PC-3 (cell line): ENCODE measurements around the gene DCAF5. TPM values are rescaled to one million over a fixed set of nuclear protein-coding genes. Genes with fewer than 3 reads are reported as not detected.

Experiments
- ATAC-seq: fragments of 200-7000 bp; cut with Tn5 transposase; 2 replicates; pipeline ENCODE4 v1.9.1; 2020; ENCODE audit warnings: mild to moderate bottlenecking, moderate library complexity
- BruUV-seq: library from RNA; stranded (reverse); fragments of 400-500 nt; replicated peaks from 2 replicates; lab custom pipeline; 2021; lab: Mats Ljungman, UMichigan
- CTCF ChIA-PET: fragments of 300-600 bp; sonication (Branson Sonifier 250); formaldehyde crosslinking; loops from one replicate; lab custom pipeline; 2022; ENCODE audit warnings: antibody characterized with exemption; lab: Charles Lee
- POLR2A ChIA-PET: fragments of 300-600 bp; sonication (Branson Sonifier 250); formaldehyde crosslinking; loops from one replicate; lab custom pipeline; 2022; ENCODE audit warnings: antibody characterized with exemption; ENCODE audit not compliant: unreplicated experiment; lab: Charles Lee
- DNase-seq: peaks from one replicate; pipeline ENCODE4 v3.0.0-alpha.2; 2015
- H2AFZ ChIP-seq: fragments of 300-600 bp; sonication (generic); 2 replicates; pipeline ENCODE4 v1.6.0; 2016; ENCODE audit warnings: antibody characterized with exemption, low read length
- H3F3A ChIP-seq: fragments of 300-600 bp; sonication (generic); one replicate; pipeline ENCODE4 v1.6.0; 2017; ENCODE audit warnings: antibody characterized with exemption, low read length, control low read depth, mild to moderate bottlenecking; ENCODE audit not compliant: unreplicated experiment
- H3K27ac ChIP-seq: fragments of 300-600 bp; sonication (generic); 2 replicates; pipeline ENCODE4 v1.5.1; 2016; ENCODE audit warnings: mild to moderate bottlenecking, low read length
- H3K27me3 ChIP-seq: fragments of 300-600 bp; sonication (generic); 2 replicates; pipeline ENCODE4 v1.6.1; 2016; ENCODE audit warnings: low read length, mixed read lengths
- H3K36me3 ChIP-seq: fragments of 300-600 bp; sonication (generic); 2 replicates; pipeline ENCODE4 v1.6.1; 2016; ENCODE audit warnings: low read depth, mixed run types, low read length, mixed read lengths
- H3K4me1 ChIP-seq: fragments of 300-600 bp; sonication (generic); 2 replicates; pipeline ENCODE4 v1.5.1; 2016; ENCODE audit warnings: low read length; ENCODE audit not compliant: insufficient read depth
- H3K4me2 ChIP-seq: fragments of 300-600 bp; sonication (generic); 2 replicates; pipeline ENCODE4 v1.6.0; 2016; ENCODE audit warnings: low read length
- H3K4me3 ChIP-seq: fragments of 300-600 bp; sonication (generic); 2 replicates; pipeline ENCODE4 v1.5.1; 2016; ENCODE audit warnings: mild to moderate bottlenecking, low read length, mixed read lengths
- H3K79me2 ChIP-seq: fragments of 300-600 bp; sonication (generic); 2 replicates; pipeline ENCODE4 v1.6.1; 2017; ENCODE audit warnings: low read length, mixed read lengths
- H3K9ac ChIP-seq: fragments of 300-600 bp; sonication (generic); 2 replicates; pipeline ENCODE4 v1.6.0; 2016; ENCODE audit warnings: mild to moderate bottlenecking, low read length
- H3K9me2 ChIP-seq: fragments of 300-600 bp; sonication (generic); replicated peaks from 2 replicates; pipeline ENCODE4 v1.6.1; 2016; ENCODE audit warnings: mixed run types, low read length, mixed read lengths
- H3K9me3 ChIP-seq: fragments of 300-600 bp; sonication (generic); 2 replicates; pipeline ENCODE4 v1.6.1; 2016; ENCODE audit warnings: low read length, mixed read lengths
- H4K20me1 ChIP-seq: fragments of 300-600 bp; sonication (generic); 2 replicates; pipeline ENCODE4 v1.6.1; 2016; ENCODE audit warnings: low read length, mixed read lengths
- EZH2 ChIP-seq: fragments of 300-600 bp; sonication (generic); IDR thresholded peaks from one replicate; pipeline ENCODE4 v1.6.1; 2017; ENCODE audit warnings: antibody characterized with exemption, mild to moderate bottlenecking, low read length; ENCODE audit not compliant: unreplicated experiment
- EZH2phosphoT487 ChIP-seq: fragments of 300-600 bp; sonication (generic); IDR thresholded peaks from 2 replicates; pipeline ENCODE4 v1.6.1; 2018; ENCODE audit warnings: mild to moderate bottlenecking, antibody characterized with exemption, low read length, borderline replicate concordance
- intact Hi-C: fragments of 100-400 bp; cut with micrococcal nuclease; formaldehyde crosslinking; loops from 2 replicates; pipeline ENCODE4 v1.9.0; 2023
- total RNA-seq: library from RNA; depleted of rRNA; stranded (reverse); fragments of >200 nt; gene quantifications from 2 replicates; pipeline ENCODE4 v1.2.3, GENCODE V29; 2014
- TF ChIP-seq, protein P1 (sequence below): fragments of 300-600 bp; sonication (generic); conservative IDR thresholded peaks from 2 replicates; pipeline ENCODE4 v1.5.1; 2017; ENCODE audit warnings: antibody characterized with exemption, low read depth, mild to moderate bottlenecking, low read length

The DCAF5 gene
- total RNA-seq, 1 experiment from 2014 or later: 17.5 TPM

DNA sequence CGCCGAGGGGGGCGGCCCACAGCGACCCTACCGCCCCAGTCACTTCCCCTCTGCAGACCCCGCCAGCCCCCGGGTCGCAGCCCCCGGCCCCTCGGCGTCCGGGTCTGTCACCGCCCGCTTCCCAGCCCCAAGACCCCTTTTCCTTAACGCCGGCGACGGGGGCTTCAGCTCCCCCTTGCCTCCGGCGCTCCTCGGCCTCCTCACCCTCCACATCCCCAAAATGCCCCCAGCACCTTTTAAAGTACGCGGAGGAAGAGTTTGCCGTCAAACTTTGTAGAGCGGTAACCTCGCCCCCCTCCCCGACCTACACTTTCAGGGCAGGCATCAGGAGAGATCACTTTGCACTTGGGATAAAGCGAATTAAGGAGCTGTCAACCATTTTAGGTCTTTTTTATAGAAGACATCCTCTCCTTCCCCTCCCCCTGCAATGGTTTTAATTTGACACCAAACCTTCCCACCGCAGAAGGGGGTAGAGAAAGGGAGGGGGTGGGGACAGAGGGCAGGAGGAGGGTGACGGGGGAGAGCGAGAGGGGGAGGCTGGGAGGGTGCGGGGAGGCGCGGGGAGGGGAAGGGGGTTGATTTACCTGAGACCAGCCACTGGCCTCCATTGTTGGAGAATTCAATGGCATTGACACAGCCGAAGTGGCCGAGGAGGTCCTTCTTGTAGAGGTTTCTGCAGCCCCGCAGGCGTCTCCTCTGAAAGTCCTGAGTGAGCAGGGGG lies 578 bp downstream of the DCAF5 start:
- H3K27ac ChIP-seq: peak overlapping the region; percentile 52
- H3K4me1 ChIP-seq: peaks cover 43% of the 10 kb centered on the region
- intact Hi-C loops: no loop called here
- DNase-seq (peak; percentile 57), ATAC-seq (peak; percentile 12)
- H2AFZ ChIP-seq: peak overlapping the region; percentile 97
- H4K20me1 ChIP-seq: no peaks in the 10 kb centered on the region
- POLR2A ChIA-PET: interaction anchor here (0.7 kb wide), 2 partner anchors 312 to 1336 kb away, joined by 3 to 6 read pairs; partner anchors contain the start of gene ZFYVE26
- BruUV-seq: no TSS peak
- no peaks in the 10 kb centered on the region for H3K9me2 ChIP-seq
- H3K9me3 ChIP-seq: no peaks in the 10 kb centered on the region
- peak overlapping the region; percentile 94 for H3K4me3 ChIP-seq
- peak overlapping the region; percentile 96 for H3K4me2 ChIP-seq
- peaks cover 50% of the 10 kb centered on the region for H3K79me2 ChIP-seq
- no peaks in the 10 kb centered on the region for H3F3A ChIP-seq
- CTCF ChIA-PET: interaction anchor here (1.4 to 2.9 kb wide), 2 partner anchors 22 to 52 kb away, joined by 4 to 20 read pairs; no protein-coding TSS in a partner anchor
- H3K9ac ChIP-seq: peak overlapping the region; percentile 94
- no peaks in the 10 kb centered on the region for H3K27me3 ChIP-seq
- TF ChIP-seq, protein P1, sequence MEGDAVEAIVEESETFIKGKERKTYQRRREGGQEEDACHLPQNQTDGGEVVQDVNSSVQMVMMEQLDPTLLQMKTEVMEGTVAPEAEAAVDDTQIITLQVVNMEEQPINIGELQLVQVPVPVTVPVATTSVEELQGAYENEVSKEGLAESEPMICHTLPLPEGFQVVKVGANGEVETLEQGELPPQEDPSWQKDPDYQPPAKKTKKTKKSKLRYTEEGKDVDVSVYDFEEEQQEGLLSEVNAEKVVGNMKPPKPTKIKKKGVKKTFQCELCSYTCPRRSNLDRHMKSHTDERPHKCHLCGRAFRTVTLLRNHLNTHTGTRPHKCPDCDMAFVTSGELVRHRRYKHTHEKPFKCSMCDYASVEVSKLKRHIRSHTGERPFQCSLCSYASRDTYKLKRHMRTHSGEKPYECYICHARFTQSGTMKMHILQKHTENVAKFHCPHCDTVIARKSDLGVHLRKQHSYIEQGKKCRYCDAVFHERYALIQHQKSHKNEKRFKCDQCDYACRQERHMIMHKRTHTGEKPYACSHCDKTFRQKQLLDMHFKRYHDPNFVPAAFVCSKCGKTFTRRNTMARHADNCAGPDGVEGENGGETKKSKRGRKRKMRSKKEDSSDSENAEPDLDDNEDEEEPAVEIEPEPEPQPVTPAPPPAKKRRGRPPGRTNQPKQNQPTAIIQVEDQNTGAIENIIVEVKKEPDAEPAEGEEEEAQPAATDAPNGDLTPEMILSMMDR: no peak
- TF ChIP-seq EZH2phosphoT487 (no peak), EZH2 (no peak)
- peaks cover 3% of the 10 kb centered on the region; the same call in 1 of the 2 replicates for H3K36me3 ChIP-seq

- Histone ChIP-seq H3K4me1 (peaks cover 43% of the 10 kb centered on the region), H3K27ac (peak overlapping the region; percentile 52), H3K9me3 (no peaks in the 10 kb centered on the region), H3K36me3 (peaks cover 8% of the 10 kb centered on the region), H3K4me2 (peak overlapping the region; percentile 96), H3K4me3 (peak overlapping the region; percentile 94), H3K27me3 (no peaks in the 10 kb centered on the region), H3F3A (no peaks in the 10 kb centered on the region), H3K9me2 (no peaks in the 10 kb centered on the region), H3K9ac (peak overlapping the region; percentile 94), H3K79me2 (peaks cover 57% of the 10 kb centered on the region), H4K20me1 (no peaks in the 10 kb centered on the region), H2AFZ (peak overlapping the region; percentile 97)
- peak; percentile 42 for ATAC-seq
- peak; percentile 70 for DNase-seq
- intact Hi-C loops: loop anchor here (1.0 kb wide), 2 partner anchors 16 to 63 kb away; no protein-coding TSS in a partner anchor
- CTCF ChIA-PET: interaction anchor here (0.7 to 2.9 kb wide), 3 partner anchors 21 to 52 kb away, joined by 4 to 20 read pairs (median 4); no protein-coding TSS in a partner anchor
- TF ChIP-seq EZH2: no peak
- TF ChIP-seq EZH2phosphoT487: no peak
- TF ChIP-seq, protein P1: peak; percentile 48
- no TSS peak for BruUV-seq
- POLR2A ChIA-PET: no interaction called here
These were observed 1.3 kb downstream of the DCAF5 start for GRCh38 chr14:69151458-69152180.
